ENCODE results near the gene ST7. TPM values are rescaled to one million over a fixed set of nuclear protein-coding genes. Genes with fewer than 3 reads are reported as not detected.

The ST7 gene
- polyA plus RNA-seq, 1 donor from 2014 or later: 76.8 TPM

DNA sequence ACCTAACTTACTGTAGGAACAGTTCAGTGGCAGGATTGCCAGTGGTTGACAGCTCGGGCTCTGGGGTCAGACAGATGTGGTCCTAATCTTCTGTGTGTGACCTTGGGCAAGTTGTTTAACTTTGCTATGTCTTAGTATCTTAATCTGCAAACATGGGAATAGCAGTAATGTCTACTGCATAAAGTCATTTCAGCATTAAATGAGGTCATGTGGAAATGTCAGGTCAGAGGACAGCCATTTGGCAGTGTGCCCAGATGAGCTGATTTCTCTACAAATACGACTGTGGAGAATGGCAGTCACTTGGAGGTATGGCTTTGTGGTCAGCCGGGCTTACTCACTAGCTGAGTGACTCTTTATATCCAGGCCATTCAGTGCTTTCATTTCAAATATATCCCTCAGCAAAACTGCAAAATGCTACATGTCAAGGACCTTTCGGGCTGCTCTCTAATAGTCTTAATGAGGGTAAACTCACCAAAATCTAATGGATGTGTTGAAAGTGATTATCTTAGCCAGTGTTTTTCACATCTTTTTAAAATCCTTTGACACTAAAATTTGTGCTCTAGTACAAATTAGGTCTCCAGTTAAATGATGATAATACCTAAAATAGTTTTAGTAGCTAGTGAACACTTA is 171.4 kb downstream of the ST7 start:
- Histone ChIP-seq H4K20me1 (ENCODE audit: insufficient read depth) (peaks cover 8% of the 10 kb centered on the region), H3K9me3 (ENCODE audit: low read length) (no peaks in the 10 kb centered on the region), H2AFZ (ENCODE audit: low read depth, low read length) (no peak overlapping the region), H3K79me2 (replicated peaks; ENCODE audit: insufficient read depth, low read length) (peaks cover 6% of the 10 kb centered on the region), H3K9me2 (ENCODE audit: insufficient read depth, low read length) (no peaks in the 10 kb centered on the region), H3K36me3 (ENCODE audit: insufficient read depth, low read length) (no peaks in the 10 kb centered on the region), H3K4me3 (ENCODE audit: low read length) (no peak overlapping the region), H3F3A (ENCODE audit: insufficient read depth, low read length, poor library complexity, severe bottlenecking) (no peaks in the 10 kb centered on the region), H3K27me3 (ENCODE audit: insufficient read depth, low read depth, low read length) (no peaks in the 10 kb centered on the region), H3K4me2 (ENCODE audit: low read length) (no peak overlapping the region), H3K27ac (ENCODE audit: low read length) (no peak overlapping the region), H3K9ac (ENCODE audit: low read length) (no peak overlapping the region)
- TF ChIP-seq MXI1 (conservative IDR thresholded peaks at IDR 0.05; ENCODE audit: poor library complexity, severe bottlenecking) (no peak), EZH2 (IDR thresholded peaks at IDR 0.05; ENCODE audit: borderline replicate concordance, insufficient read depth, low read length, poor library complexity, severe bottlenecking) (no peak), POLR2AphosphoS5 (IDR thresholded peaks at IDR 0.05) (no peak), TAF1 (IDR thresholded peaks at IDR 0.05; ENCODE audit: low read depth) (no peak), SMC3 (conservative IDR thresholded peaks at IDR 0.05; ENCODE audit: poor library complexity) (no peak), RAD21 (conservative IDR thresholded peaks at IDR 0.05) (no peak), EP300 (conservative IDR thresholded peaks at IDR 0.05; ENCODE audit: poor library complexity, severe bottlenecking) (no peak)
- TF ChIP-seq, protein P1, sequence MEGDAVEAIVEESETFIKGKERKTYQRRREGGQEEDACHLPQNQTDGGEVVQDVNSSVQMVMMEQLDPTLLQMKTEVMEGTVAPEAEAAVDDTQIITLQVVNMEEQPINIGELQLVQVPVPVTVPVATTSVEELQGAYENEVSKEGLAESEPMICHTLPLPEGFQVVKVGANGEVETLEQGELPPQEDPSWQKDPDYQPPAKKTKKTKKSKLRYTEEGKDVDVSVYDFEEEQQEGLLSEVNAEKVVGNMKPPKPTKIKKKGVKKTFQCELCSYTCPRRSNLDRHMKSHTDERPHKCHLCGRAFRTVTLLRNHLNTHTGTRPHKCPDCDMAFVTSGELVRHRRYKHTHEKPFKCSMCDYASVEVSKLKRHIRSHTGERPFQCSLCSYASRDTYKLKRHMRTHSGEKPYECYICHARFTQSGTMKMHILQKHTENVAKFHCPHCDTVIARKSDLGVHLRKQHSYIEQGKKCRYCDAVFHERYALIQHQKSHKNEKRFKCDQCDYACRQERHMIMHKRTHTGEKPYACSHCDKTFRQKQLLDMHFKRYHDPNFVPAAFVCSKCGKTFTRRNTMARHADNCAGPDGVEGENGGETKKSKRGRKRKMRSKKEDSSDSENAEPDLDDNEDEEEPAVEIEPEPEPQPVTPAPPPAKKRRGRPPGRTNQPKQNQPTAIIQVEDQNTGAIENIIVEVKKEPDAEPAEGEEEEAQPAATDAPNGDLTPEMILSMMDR (IDR thresholded peaks at IDR 0.05; ENCODE audit: poor library complexity, severe bottlenecking): no peak
- TF ChIP-seq, protein P2, sequence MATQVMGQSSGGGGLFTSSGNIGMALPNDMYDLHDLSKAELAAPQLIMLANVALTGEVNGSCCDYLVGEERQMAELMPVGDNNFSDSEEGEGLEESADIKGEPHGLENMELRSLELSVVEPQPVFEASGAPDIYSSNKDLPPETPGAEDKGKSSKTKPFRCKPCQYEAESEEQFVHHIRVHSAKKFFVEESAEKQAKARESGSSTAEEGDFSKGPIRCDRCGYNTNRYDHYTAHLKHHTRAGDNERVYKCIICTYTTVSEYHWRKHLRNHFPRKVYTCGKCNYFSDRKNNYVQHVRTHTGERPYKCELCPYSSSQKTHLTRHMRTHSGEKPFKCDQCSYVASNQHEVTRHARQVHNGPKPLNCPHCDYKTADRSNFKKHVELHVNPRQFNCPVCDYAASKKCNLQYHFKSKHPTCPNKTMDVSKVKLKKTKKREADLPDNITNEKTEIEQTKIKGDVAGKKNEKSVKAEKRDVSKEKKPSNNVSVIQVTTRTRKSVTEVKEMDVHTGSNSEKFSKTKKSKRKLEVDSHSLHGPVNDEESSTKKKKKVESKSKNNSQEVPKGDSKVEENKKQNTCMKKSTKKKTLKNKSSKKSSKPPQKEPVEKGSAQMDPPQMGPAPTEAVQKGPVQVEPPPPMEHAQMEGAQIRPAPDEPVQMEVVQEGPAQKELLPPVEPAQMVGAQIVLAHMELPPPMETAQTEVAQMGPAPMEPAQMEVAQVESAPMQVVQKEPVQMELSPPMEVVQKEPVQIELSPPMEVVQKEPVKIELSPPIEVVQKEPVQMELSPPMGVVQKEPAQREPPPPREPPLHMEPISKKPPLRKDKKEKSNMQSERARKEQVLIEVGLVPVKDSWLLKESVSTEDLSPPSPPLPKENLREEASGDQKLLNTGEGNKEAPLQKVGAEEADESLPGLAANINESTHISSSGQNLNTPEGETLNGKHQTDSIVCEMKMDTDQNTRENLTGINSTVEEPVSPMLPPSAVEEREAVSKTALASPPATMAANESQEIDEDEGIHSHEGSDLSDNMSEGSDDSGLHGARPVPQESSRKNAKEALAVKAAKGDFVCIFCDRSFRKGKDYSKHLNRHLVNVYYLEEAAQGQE (IDR thresholded peaks at IDR 0.05; ENCODE audit: borderline replicate concordance): no peak

DNA sequence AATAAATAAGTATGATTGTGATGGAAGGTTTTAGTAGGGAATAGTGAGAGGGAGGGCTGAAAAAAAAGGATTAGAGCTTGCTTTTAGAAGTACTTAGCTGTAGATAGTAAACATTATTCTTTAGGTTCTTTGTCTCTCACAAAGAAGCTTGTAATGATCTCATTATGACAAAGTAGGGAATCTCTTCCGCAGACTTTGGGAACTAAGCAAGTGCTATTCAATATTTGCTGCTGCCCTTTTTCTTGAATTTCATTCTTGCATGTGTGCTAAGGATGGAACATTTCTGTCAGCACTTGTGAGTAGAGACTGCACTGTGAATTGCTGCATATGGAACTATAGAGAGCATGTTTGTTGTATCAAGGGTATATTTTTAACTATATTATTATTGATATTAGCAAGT is 173.4 kb downstream of the ST7 start:
- no peak overlapping the region for H2AFZ ChIP-seq (ENCODE audit: low read depth, low read length)
- no peaks in the 10 kb centered on the region for H3K9me2 ChIP-seq (ENCODE audit: insufficient read depth, low read length)
- peaks cover 8% of the 10 kb centered on the region for H4K20me1 ChIP-seq (ENCODE audit: insufficient read depth)
- no peak overlapping the region for H3K27ac ChIP-seq (ENCODE audit: low read length)
- H3K4me2 ChIP-seq (ENCODE audit: low read length): no peak overlapping the region
- no peaks in the 10 kb centered on the region for H3K27me3 ChIP-seq (ENCODE audit: insufficient read depth, low read depth, low read length)
- H3K9ac ChIP-seq (ENCODE audit: low read length): no peak overlapping the region
- peaks cover 6% of the 10 kb centered on the region for H3K79me2 ChIP-seq (replicated peaks; ENCODE audit: insufficient read depth, low read length)
- H3K36me3 ChIP-seq (ENCODE audit: insufficient read depth, low read length): no peaks in the 10 kb centered on the region
- no peak overlapping the region for H3K4me3 ChIP-seq (ENCODE audit: low read length)
- no peaks in the 10 kb centered on the region for H3F3A ChIP-seq (ENCODE audit: insufficient read depth, low read length, poor library complexity, severe bottlenecking)
- TF ChIP-seq MXI1 (conservative IDR thresholded peaks at IDR 0.05; ENCODE audit: poor library complexity, severe bottlenecking) (no peak), POLR2AphosphoS5 (IDR thresholded peaks at IDR 0.05) (no peak), SMC3 (conservative IDR thresholded peaks at IDR 0.05; ENCODE audit: poor library complexity) (no peak), EP300 (conservative IDR thresholded peaks at IDR 0.05; ENCODE audit: poor library complexity, severe bottlenecking) (no peak), EZH2 (IDR thresholded peaks at IDR 0.05; ENCODE audit: borderline replicate concordance, insufficient read depth, low read length, poor library complexity, severe bottlenecking) (no peak), TAF1 (IDR thresholded peaks at IDR 0.05; ENCODE audit: low read depth) (no peak), RAD21 (conservative IDR thresholded peaks at IDR 0.05) (no peak)
- TF ChIP-seq, protein P2 (IDR thresholded peaks at IDR 0.05; ENCODE audit: borderline replicate concordance): no peak
- TF ChIP-seq, protein P1 (IDR thresholded peaks at IDR 0.05; ENCODE audit: poor library complexity, severe bottlenecking): no peak
- H3K9me3 ChIP-seq (ENCODE audit: low read length): no peaks in the 10 kb centered on the region
